ENCODE results near the gene ODF4. TPM values are rescaled to one million over a fixed set of nuclear protein-coding genes. Genes with fewer than 3 reads are reported as not detected.

Gene ODF4
- total and polyA plus RNA-seq, 3 donors from 2014 or later = 5.3 to 34.0 (median 7.7) TPM

GRCh38 chr17:8360751-8361150, 21.1 kb downstream of the ODF4 start:
- H3K36me3 ChIP-seq (ENCODE audit: low read depth, missing control alignments) = no peaks in the 10 kb centered on the region
- no peak for DNase-seq
- no peaks in the 10 kb centered on the region for H3K4me1 ChIP-seq
- no peaks in the 10 kb centered on the region for H3K27me3 ChIP-seq
- no peaks in the 10 kb centered on the region for H3K9me3 ChIP-seq
- 41 to 50% methylated on average over 3 of the region's 3 CpGs for WGBS, 2 donors
- no peak overlapping the region for H3K4me3 ChIP-seq
- TF ChIP-seq POLR2A (IDR thresholded peaks at IDR 0.05) (no peak), CTCF (IDR thresholded peaks at IDR 0.05) (no peak)
- no peak overlapping the region for H3K27ac ChIP-seq
- intact Hi-C loops (cut with DNase I; ENCODE audit: low total_unique reads) = no loop called here

DNA sequence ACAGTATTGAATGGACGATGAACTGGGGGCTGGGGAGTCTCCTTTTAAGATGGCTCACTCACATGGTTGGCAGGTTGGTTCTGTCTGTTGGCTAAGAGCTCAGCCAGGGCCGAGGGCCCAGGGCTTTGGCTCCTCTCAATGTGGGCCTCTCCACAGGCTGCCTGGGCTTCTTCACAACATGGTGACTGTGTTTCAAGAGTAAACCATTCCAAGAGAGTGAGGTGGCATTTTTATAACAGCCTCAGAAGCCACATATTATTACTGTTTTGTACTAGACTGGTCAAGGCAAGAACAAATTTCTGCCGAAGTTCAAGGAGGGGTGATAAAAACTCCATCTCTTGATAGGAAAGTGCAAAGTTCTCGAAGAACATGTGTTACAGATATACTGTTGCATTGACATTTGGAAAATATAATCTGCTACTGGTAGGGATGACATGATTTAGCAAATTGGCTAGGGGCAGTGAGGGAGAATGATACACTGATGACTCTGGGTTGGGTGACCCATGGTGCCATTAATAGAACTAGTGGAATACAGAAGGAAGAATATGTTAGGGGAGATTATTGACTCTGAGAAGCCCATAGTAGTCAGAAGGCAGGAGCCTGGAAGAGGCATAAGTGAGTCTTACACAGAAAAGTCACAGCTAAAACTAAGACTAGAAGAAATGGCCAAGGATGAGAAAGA, 23.2 kb downstream of the ODF4 start:
- intact Hi-C loops (cut with DNase I; ENCODE audit: low total_unique reads) = no loop called here
- TF ChIP-seq POLR2A (IDR thresholded peaks at IDR 0.05) (no peak), CTCF (IDR thresholded peaks at IDR 0.05) (no peak)
- no peak overlapping the region for H3K27ac ChIP-seq
- no peak overlapping the region for H3K4me3 ChIP-seq
- H3K9me3 ChIP-seq = no peaks in the 10 kb centered on the region
- no peaks in the 10 kb centered on the region for H3K27me3 ChIP-seq
- H3K36me3 ChIP-seq (ENCODE audit: low read depth, missing control alignments) = no peaks in the 10 kb centered on the region
- no peak for DNase-seq
- no peaks in the 10 kb centered on the region for H3K4me1 ChIP-seq
- WGBS, 2 donors = 80 to 91% methylated on average over 4 of the region's 4 CpGs

GRCh38 chr17:8365143-8365542, 25.5 kb downstream of the ODF4 start:
- H3K27ac ChIP-seq = no peak overlapping the region
- no peaks in the 10 kb centered on the region for H3K27me3 ChIP-seq
- no peak for TF ChIP-seq CTCF (IDR thresholded peaks at IDR 0.05)
- TF ChIP-seq POLR2A (IDR thresholded peaks at IDR 0.05) = no peak
- no peaks in the 10 kb centered on the region for H3K36me3 ChIP-seq (ENCODE audit: low read depth, missing control alignments)
- WGBS, 2 donors = 76 to 77% methylated on average over 1 of the region's 1 CpG
- DNase-seq = no peak
- intact Hi-C loops (cut with DNase I; ENCODE audit: low total_unique reads) = no loop called here
- H3K4me3 ChIP-seq = no peak overlapping the region
- no peaks in the 10 kb centered on the region for H3K4me1 ChIP-seq
- H3K9me3 ChIP-seq = no peaks in the 10 kb centered on the region

GRCh38 chr17:8366231-8366630, 26.6 kb downstream of the ODF4 start:
- Histone ChIP-seq H3K27ac (no peak overlapping the region), H3K9me3 (no peaks in the 10 kb centered on the region)
- WGBS, 2 donors = 85 to 87% methylated on average over 2 of the region's 2 CpGs

More at GRCh38 chr17:8366231-8366630, 26.6 kb downstream of the ODF4 start:
- Histone ChIP-seq H3K4me3 (no peak overlapping the region), H3K4me1 (no peaks in the 10 kb centered on the region), H3K36me3 (ENCODE audit: low read depth, missing control alignments) (no peaks in the 10 kb centered on the region), H3K27me3 (no peaks in the 10 kb centered on the region)
- TF ChIP-seq POLR2A (IDR thresholded peaks at IDR 0.05) (no peak), CTCF (IDR thresholded peaks at IDR 0.05) (no peak)
- no peak for DNase-seq
- intact Hi-C loops (cut with DNase I; ENCODE audit: low total_unique reads) = no loop called here
